HepG2 (cell line): ENCODE results near the gene NCOA4. TPM values are rescaled to one million over a fixed set of nuclear protein-coding genes. Genes with fewer than 3 reads are reported as not detected.

Experiments used
- ARID2 ChIP-seq: sonication (generic); formaldehyde crosslinking; IDR thresholded peaks from 2 replicates; pipeline ENCODE4 v1.8.1; 2022; ENCODE audit warnings: mild to moderate bottlenecking, missing genetic modification reagents, borderline replicate concordance
- CBFB ChIP-seq: sonication (generic); formaldehyde crosslinking; IDR thresholded peaks from 2 replicates; pipeline ENCODE4 v1.4.0; 2020; ENCODE audit warnings: missing genetic modification reagents
- CBX5 ChIP-seq: sonication (generic); formaldehyde crosslinking; IDR thresholded peaks from 2 replicates; pipeline ENCODE4 v1.4.0; 2020; ENCODE audit warnings: missing genetic modification reagents, borderline replicate concordance
- CEBPG ChIP-seq: IDR thresholded peaks from 2 replicates; pipeline ENCODE4 v1.6.1; 2016
- DZIP1 ChIP-seq: sonication (generic); formaldehyde crosslinking; IDR thresholded peaks from 2 replicates; pipeline ENCODE4 v1.5.0; 2020; ENCODE audit warnings: mild to moderate bottlenecking, missing genetic modification reagents
- LRRFIP1 ChIP-seq: sonication (generic); formaldehyde crosslinking; conservative IDR thresholded peaks from 2 replicates; pipeline ENCODE4 v1.4.0; 2020; ENCODE audit warnings: missing genetic modification reagents
- MYC ChIP-seq: sonication (generic); formaldehyde crosslinking; IDR thresholded peaks from 2 replicates; pipeline ENCODE4 v1.9.0; 2021; ENCODE audit warnings: missing genetic modification reagents, borderline replicate concordance
- NR1H2 ChIP-seq: sonication (generic); formaldehyde crosslinking; IDR thresholded peaks from 2 replicates; pipeline ENCODE4 v1.8.1; 2022; ENCODE audit warnings: low read depth, missing genetic modification reagents, borderline replicate concordance
- NR2F1 ChIP-seq, 2 experiments: fragments of 450-650 bp in 1 of 2; formaldehyde crosslinking in 1 of 2; IDR thresholded peaks; 2 replicates each; pipeline versions ENCODE4 v1.5.0 to v1.6.1; 2016 to 2020; ENCODE audit warnings: mild to moderate bottlenecking in 1 of 2, missing compliant biosample characterization in 1 of 2, missing genetic modification reagents in 1 of 2, moderate library complexity in 1 of 2
- PRDM4 ChIP-seq: sonication (generic); formaldehyde crosslinking; IDR thresholded peaks from 2 replicates; pipeline ENCODE4 v1.9.0; 2021; ENCODE audit warnings: missing genetic modification reagents, borderline replicate concordance
- SMAD3 ChIP-seq: sonication (generic); formaldehyde crosslinking; IDR thresholded peaks from 2 replicates; pipeline ENCODE4 v1.4.0; 2020; ENCODE audit warnings: missing genetic modification reagents
- TARDBP ChIP-seq: sonication (generic); formaldehyde crosslinking; IDR thresholded peaks from 2 replicates; pipeline ENCODE4 v1.8.0; 2022; ENCODE audit warnings: mild to moderate bottlenecking, missing genetic modification reagents
- TCF7 ChIP-seq: sonication (generic); IDR thresholded peaks from 2 replicates; pipeline ENCODE4 v1.6.1; 2016; ENCODE audit warnings: antibody characterized with exemption, low read depth
- ZIK1 ChIP-seq: sonication (generic); formaldehyde crosslinking; IDR thresholded peaks from 2 replicates; pipeline ENCODE4 v1.5.0; 2020; ENCODE audit warnings: mild to moderate bottlenecking, low read depth, missing genetic modification reagents, borderline replicate concordance
- ZNF18 ChIP-seq: sonication (generic); formaldehyde crosslinking; IDR thresholded peaks from 2 replicates; pipeline ENCODE4 v1.8.0; 2022; ENCODE audit warnings: mild to moderate bottlenecking, missing genetic modification reagents; ENCODE audit not compliant: insufficient replicate concordance
- ZNF446 ChIP-seq: sonication (generic); formaldehyde crosslinking; IDR thresholded peaks from 2 replicates; pipeline ENCODE4 v1.5.0; 2020; ENCODE audit warnings: mild to moderate bottlenecking, missing genetic modification reagents
- ZNF652 ChIP-seq: IDR thresholded peaks from 2 replicates; pipeline ENCODE4 v1.6.1; 2016; ENCODE audit warnings: low read depth, borderline replicate concordance
- ZNF883 ChIP-seq: sonication (generic); formaldehyde crosslinking; IDR thresholded peaks from 2 replicates; pipeline ENCODE4 v1.5.1; 2020; ENCODE audit warnings: mild to moderate bottlenecking, missing genetic modification reagents; ENCODE audit errors: not compliant biosample characterization
- polyA plus RNA-seq, 8 experiments: library from polyadenylated mRNA; depleted of rRNA in 3 of 8; stranded (reverse) in 7 of 8; unstranded in 1 of 8; fragments of >200 nt; fragmentation: Illumina TruSeq in 4 of 8; extraction: Trizol in 4 of 8; gene quantifications; 2 replicates each; pipeline versions ENCODE4 v1.2.1 to v1.2.3, GENCODE V29; 2011 to 2016; ENCODE audit warnings: low read depth in 4 of 8, missing spikeins in 1 of 8, mixed read lengths in 1 of 8; ENCODE audit not compliant: insufficient read depth in 1 of 8
- total RNA-seq, 5 experiments: library from RNA; depleted of rRNA; stranded (reverse); fragments of >200 nt; fragmentation: Illumina TruSeq; extraction: Trizol; gene quantifications; 2 replicates each; pipeline ENCODE4 v1.2.3, GENCODE V29; 2016; ENCODE audit warnings: low read depth in 1 of 5

The NCOA4 gene
- total and polyA plus RNA-seq, 2 of the 13 experiments (the other 11 are each of a cell fraction or from before 2014, with no cell fraction given): 306 to 400 TPM

GRCh38 chr10:46031648-46032532 is 1.5 kb upstream of the NCOA4 start (continued):
- TF ChIP-seq CBX5 (CRISPR knock-in tag): no peak
- TF ChIP-seq CEBPG (CRISPR knock-in tag): peak; percentile 95
- TF ChIP-seq DZIP1: no peak
- TF ChIP-seq NR2F1 (CRISPR knock-in tag; IDR thresholded peaks at IDR 0.05): no peak; a peak in 1 of 4 replicates
- peak; percentile 59; the same call in 1 of the 2 replicates for TF ChIP-seq ZNF652 (CRISPR knock-in tag)
- TF ChIP-seq NR1H2 (CRISPR knock-in tag): no peak
- TF ChIP-seq PRDM4: no peak
- TF ChIP-seq LRRFIP1: 0 out of 2 replicates have a peak, but pooled peaks have one; percentile 16
- peak; percentile 43 for TF ChIP-seq TARDBP (CRISPR knock-in tag)
- peak; percentile 85 for TF ChIP-seq TCF7
- TF ChIP-seq ZNF446 (CRISPR knock-in tag): no peak
- peak; percentile 53; the same call in 1 of the 2 replicates for TF ChIP-seq ZIK1
- no peak for TF ChIP-seq MYC (CRISPR knock-in tag)
- TF ChIP-seq CBFB (CRISPR knock-in tag): no peak
- TF ChIP-seq ZNF18 (CRISPR knock-in tag): peak; percentile 43
- TF ChIP-seq ARID2 (CRISPR knock-in tag): no peak
- TF ChIP-seq ZNF883 (CRISPR knock-in tag): no peak
- TF ChIP-seq SMAD3 (CRISPR knock-in tag): no peak
